ENCODE data around the gene SPRR2G.
"Not testable (repeated sequence)": the region's sequence is repeated elsewhere in the genome, so short reads cannot be mapped to it uniquely, and the experiment has no call there.

SPRR2G gene

DNA sequence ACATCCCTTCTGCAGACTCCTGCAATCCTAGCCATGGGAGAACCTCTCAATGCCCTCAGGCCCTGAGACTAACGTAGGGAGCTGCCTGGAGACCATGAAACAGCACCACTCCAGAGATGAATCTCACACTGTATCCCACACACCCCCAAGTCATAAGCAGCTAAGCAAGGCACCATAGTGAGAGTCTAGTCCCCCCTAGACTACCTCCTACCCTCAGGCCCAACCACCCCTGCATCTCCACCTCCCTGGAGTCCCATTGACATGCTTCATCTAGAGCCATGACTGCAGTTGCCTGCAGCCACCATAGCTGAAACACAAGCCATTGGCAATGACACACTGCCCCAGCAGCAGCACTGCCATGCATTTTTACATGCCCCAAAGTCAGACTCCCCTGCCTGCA is 17.4 kb downstream of the SPRR2G start:
- no peak for DNase-seq
- Mint-ChIP-seq H3K36me3 (ENCODE audit: low read depth) (no peaks in the 10 kb centered on the region), H3K27ac (no peak overlapping the region), H3K4me1 (ENCODE audit: low read depth) (no peaks in the 10 kb centered on the region), H3K4me3 (no peak overlapping the region), H3K27me3 (peaks cover 54% of the 10 kb centered on the region), H3K9me3 (no peaks in the 10 kb centered on the region)

DNA sequence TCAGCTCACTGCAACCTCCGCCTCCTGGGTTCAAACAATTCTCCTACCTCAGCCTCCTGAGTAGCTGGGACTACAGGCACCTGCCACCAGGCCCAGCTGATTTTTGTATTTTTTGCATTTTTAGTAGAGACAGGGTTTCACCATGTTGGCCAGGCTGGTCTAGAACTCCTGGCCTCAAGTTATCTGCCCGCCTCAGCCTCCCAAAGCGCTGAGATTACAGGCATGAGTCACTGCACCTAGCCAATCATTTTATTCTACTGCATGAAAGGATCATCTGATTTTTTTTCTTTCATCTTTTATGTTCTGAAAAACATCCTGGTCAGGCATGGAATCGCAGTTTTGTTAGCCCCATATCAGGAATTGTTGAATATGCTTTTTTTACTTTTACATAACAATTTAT is 22.0 kb downstream of the SPRR2G start:
- peaks cover 24% of the 10 kb centered on the region for H3K27me3 Mint-ChIP-seq
- not testable (repeated sequence) for H3K36me3 Mint-ChIP-seq (ENCODE audit: low read depth); H3K4me3 Mint-ChIP-seq; DNase-seq; H3K27ac Mint-ChIP-seq; H3K9me3 Mint-ChIP-seq; H3K4me1 Mint-ChIP-seq (ENCODE audit: low read depth)

DNA sequence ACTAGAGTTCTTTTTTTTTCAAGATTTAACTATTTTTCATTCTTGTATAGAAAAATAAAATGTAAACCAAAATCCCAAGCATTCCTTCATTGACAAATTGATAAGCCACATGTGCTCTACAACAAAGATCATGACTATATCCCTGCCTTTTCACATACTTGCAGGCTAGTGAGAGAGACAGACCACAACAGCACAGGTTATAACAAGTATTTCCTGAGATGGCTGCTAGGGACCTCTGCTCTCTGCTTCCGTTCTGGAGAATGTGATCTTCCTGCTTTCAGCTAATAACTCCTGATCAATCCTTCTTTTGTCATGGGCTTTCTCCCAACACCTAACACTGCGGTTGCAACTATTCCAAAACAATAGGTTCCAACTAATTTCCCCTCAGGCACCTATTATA is 23.4 kb downstream of the SPRR2G start:
- H3K4me3 Mint-ChIP-seq, result no peak overlapping the region
- no peaks in the 10 kb centered on the region for H3K36me3 Mint-ChIP-seq (ENCODE audit: low read depth)

DNA sequence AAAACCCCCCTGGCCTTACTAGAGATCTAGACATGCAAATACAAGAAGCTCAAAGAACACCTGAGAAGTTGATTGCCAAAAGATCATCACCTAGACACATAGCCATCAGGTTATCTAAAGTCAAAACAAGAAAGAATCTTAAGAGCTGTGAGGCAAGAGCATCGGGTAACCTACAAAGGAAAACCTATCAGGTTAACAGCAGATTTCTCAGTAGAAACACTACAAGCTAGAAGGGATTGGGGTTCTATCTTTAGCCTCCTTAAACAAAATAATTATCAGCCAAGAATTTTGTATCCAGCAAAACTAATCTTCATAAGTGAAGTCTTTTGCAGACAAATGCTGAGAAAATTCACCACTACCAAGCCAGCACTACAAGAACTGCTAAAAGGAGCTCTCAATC is 25.2 kb downstream of the SPRR2G start:
- H3K36me3 Mint-ChIP-seq (ENCODE audit: low read depth), result no peaks in the 10 kb centered on the region
- H3K9me3 Mint-ChIP-seq, result peaks cover 15% of the 10 kb centered on the region
- H3K27ac Mint-ChIP-seq, result no peak overlapping the region
- no peaks in the 10 kb centered on the region for H3K4me1 Mint-ChIP-seq (ENCODE audit: low read depth)
- no peak overlapping the region for H3K4me3 Mint-ChIP-seq
- H3K27me3 Mint-ChIP-seq, result peaks cover 8% of the 10 kb centered on the region
- no peak for DNase-seq

More for the DNA sequence above, 23.4 kb downstream of the SPRR2G start:
- H3K4me1 Mint-ChIP-seq (ENCODE audit: low read depth), result no peaks in the 10 kb centered on the region
- no peak overlapping the region for H3K27ac Mint-ChIP-seq
- peaks cover 13% of the 10 kb centered on the region for H3K27me3 Mint-ChIP-seq
- H3K9me3 Mint-ChIP-seq, result peaks cover 12% of the 10 kb centered on the region
- DNase-seq, result no peak

DNA sequence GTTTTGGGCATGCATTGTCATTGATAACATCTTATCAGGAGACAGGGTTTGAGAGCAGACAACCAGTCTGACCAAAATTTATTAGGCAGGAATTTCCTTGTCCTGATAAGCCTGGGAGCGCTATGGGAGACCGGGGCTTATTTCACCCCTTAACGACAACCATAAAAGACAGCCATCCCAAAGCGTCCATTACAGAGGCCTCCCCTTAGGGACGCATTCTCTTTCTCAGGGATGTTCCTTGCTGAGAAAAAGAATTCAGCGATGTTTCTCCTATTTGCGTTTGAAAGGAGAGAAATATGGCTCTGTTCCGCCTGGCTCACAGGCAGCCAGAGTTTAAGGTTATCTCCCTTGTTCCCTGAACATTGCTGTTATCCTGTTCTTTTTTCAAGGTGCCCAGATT is 26.9 kb downstream of the SPRR2G start:
- not testable (repeated sequence) for H3K4me1 Mint-ChIP-seq (ENCODE audit: low read depth); H3K27me3 Mint-ChIP-seq; H3K4me3 Mint-ChIP-seq; H3K36me3 Mint-ChIP-seq (ENCODE audit: low read depth); H3K27ac Mint-ChIP-seq; DNase-seq
- peaks cover 15% of the 10 kb centered on the region for H3K9me3 Mint-ChIP-seq

DNA sequence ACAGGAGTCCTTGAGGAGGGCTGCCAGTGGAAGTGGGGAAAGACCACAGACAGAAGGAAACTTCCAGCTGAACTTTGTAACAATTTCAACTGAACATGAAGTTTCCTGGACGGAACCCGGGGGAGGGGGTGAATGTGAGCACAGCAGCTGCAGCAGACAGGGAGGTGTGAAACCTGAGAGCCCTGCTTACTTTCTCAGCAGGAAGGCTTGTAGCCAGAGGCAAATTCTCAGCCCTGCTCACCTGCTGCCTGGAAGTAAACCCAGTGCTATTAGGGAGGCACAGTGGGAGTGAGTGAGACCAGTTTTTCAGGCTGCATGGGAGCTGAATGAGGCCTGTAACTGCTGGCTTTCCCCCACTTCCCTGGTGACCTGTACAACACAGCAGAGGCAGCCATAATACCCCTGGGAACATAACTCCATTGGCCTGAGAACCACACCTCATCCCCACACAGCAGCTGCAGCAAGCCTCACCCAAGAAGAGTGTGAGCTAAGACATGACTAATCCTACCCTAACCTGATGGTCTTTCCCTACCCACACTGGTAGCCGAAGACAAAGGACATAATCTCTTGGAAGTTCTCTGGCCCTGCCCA is 27.8 kb downstream of the SPRR2G start:
- H3K27me3 Mint-ChIP-seq, result peaks cover 13% of the 10 kb centered on the region
- DNase-seq, result no peak

DNA sequence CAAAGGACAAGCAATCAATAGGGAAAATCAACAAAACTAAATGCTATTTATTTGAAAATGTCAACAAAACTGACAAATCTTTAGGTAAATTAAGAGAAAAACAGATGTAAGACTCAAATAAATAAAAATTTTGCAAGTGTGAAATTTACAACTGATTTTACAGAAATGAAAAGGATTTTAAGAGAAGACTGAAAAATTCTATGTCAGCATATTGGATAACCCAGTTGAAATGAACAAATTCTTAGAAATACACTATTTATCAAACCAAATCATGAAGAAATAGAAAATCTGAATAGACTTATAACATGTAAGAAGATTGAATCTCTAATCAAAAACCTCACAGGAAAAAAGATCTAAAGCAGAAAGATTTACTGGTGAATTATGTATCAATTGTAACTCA is 29.7 kb downstream of the SPRR2G start:
- DNase-seq, result no peak
- Mint-ChIP-seq H3K9me3 (peaks cover 15% of the 10 kb centered on the region), H3K4me3 (no peak overlapping the region), H3K36me3 (ENCODE audit: low read depth) (no peaks in the 10 kb centered on the region), H3K4me1 (ENCODE audit: low read depth) (no peaks in the 10 kb centered on the region), H3K27me3 (peaks cover 23% of the 10 kb centered on the region), H3K27ac (no peak overlapping the region)

More for the DNA sequence above, 27.8 kb downstream of the SPRR2G start:
- Mint-ChIP-seq H3K4me1 (ENCODE audit: low read depth) (no peaks in the 10 kb centered on the region), H3K36me3 (ENCODE audit: low read depth) (no peaks in the 10 kb centered on the region), H3K9me3 (peaks cover 15% of the 10 kb centered on the region), H3K4me3 (no peak overlapping the region), H3K27ac (no peak overlapping the region)

DNA sequence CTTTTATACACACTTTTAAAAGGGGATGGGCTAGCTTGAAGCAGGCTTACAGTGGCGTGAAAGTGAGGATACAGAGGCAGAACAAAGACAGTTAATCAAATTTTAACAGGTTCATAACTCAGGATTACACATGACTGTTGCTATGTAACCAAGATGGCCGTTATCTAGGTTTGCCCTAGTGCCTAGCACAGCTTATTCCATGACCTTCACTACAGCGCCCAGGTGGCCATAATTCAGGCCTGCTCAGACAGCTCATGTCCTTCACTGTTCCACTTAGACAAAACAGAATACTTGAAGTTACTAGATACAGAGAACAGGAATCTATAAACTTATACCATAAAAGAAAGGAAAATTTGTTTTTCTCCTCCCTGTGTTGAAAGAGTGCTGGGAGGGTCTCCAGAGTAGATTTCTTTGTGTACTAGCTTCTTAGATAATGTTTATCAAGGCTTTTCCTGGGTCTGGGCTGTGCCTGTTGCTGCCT is 31.2 kb downstream of the SPRR2G start:
- Mint-ChIP-seq H3K4me1 (ENCODE audit: low read depth) (no peaks in the 10 kb centered on the region), H3K27me3 (peaks cover 31% of the 10 kb centered on the region), H3K9me3 (peaks cover 6% of the 10 kb centered on the region), H3K36me3 (ENCODE audit: low read depth) (no peaks in the 10 kb centered on the region), H3K27ac (no peak overlapping the region), H3K4me3 (no peak overlapping the region)
- DNase-seq, result no peak

DNA sequence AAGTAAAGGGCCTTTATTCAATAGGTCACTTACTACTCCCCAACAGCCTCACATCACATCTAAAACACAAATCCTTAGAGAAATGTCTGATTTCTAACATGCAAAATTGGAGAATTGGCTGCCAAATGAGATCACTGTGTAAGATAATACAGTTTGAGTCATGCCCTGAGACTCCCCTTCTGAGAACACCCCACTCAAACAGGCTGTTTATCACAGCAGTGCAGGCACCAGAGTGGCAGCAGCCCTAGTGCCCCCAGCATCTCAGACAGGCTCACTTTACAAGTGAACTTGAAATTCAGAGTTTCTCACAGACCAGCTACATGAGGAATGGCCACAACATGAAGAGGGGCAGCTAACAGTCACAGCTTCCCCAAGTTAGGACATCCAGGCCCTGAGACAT is 35.4 kb downstream of the SPRR2G start:
- H3K27me3 Mint-ChIP-seq, result peaks cover 32% of the 10 kb centered on the region
- DNase-seq, result not testable (repeated sequence)

DNA sequence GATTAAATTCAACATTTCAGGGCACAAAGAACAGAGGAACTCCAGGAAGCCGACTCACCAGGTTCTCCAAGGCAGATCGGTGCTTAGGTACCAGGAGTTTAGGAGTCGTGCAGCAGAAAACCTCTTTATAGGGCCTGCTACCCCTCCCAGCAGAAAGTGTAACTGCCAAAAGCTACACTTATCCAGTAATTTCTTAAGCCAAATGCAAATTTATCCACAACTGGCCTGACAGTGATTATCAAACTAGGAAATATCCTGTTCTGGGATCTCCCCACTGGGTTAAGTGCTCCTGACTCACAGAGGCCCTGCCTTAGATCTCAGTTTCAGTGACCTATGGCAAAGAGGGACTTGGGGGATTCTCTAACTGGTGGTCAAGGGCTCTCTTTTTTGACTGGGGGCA is 37.3 kb downstream of the SPRR2G start, which contains the start of gene SPRR2F:
SPRR2F (minus strand) TSS at position 101 of the 400 bp plus-strand sequence. CDS start 783 bp downstream, outside the sequence.
- no peak for DNase-seq
- Mint-ChIP-seq H3K27ac (no peak within 1 kb of the TSS), H3K4me1 (ENCODE audit: low read depth) (no peaks in the 10 kb centered on the region), H3K9me3 (no peaks in the 10 kb centered on the region), H3K36me3 (ENCODE audit: low read depth) (no peaks in the 10 kb centered on the region), H3K4me3 (no peak within 1 kb of the TSS), H3K27me3 (peaks cover 27% of the 10 kb centered on the region)

More for the DNA sequence above, 35.4 kb downstream of the SPRR2G start:
- not testable (repeated sequence) for H3K9me3 Mint-ChIP-seq; H3K4me3 Mint-ChIP-seq; H3K4me1 Mint-ChIP-seq (ENCODE audit: low read depth); H3K36me3 Mint-ChIP-seq (ENCODE audit: low read depth); H3K27ac Mint-ChIP-seq

DNA sequence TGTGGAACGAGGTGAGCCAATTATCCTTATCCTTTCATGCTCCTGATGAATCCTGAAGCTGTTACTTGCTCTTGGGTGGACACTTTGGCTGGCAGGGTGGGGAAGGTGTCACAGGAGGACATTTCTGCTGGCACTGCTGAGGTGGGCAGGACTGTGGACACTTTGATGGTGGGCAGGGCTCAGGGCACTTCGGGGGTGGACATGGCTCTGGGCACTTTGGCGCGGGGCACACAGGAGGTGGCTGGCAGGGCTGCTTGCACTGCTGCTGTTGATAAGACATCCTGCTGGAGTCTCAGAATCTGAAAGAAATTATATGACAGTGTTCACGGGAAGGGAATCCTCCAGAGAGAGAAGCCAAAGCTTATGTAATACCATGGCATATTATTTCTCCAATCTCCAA is 38.2 kb downstream of the SPRR2G start:
- peaks cover 23% of the 10 kb centered on the region for H3K27me3 Mint-ChIP-seq
- H3K4me1 Mint-ChIP-seq (ENCODE audit: low read depth); H3K36me3 Mint-ChIP-seq (ENCODE audit: low read depth); DNase-seq; H3K4me3 Mint-ChIP-seq; H3K27ac Mint-ChIP-seq; H3K9me3 Mint-ChIP-seq: not testable (repeated sequence)

DNA sequence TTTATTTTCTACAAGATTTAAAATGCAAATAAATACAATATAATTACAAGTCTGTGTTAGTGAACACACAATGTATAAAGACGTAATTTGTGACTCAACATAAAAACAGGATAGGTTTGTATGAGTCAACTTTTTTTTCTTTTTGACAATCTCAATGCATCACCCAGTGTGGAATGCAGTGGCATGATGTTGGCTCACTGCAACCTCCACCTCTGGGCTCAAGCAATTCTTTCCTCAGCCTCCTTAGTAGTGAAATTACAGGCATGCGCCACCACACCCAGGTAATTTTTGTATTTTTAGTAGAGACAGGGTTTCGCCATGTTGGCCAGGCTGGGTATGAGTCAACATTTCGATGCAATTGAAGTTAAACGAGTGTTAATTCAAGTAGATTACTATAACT is 50.4 kb downstream of the SPRR2G start:
- no peak overlapping the region for H3K27ac Mint-ChIP-seq
- H3K4me1 Mint-ChIP-seq (ENCODE audit: low read depth), result no peaks in the 10 kb centered on the region
- peaks cover 29% of the 10 kb centered on the region for H3K27me3 Mint-ChIP-seq
- no peak for DNase-seq
- no peak overlapping the region for H3K4me3 Mint-ChIP-seq
- H3K36me3 Mint-ChIP-seq (ENCODE audit: low read depth), result no peaks in the 10 kb centered on the region
- no peaks in the 10 kb centered on the region for H3K9me3 Mint-ChIP-seq
